ENCODE data around the gene CRYBB3. TPM values are rescaled to one million over a fixed set of nuclear protein-coding genes. Genes with fewer than 3 reads are reported as not detected.

CRYBB3 gene
- total RNA-seq, 1 donor from 2014 or later, result not detected

DNA sequence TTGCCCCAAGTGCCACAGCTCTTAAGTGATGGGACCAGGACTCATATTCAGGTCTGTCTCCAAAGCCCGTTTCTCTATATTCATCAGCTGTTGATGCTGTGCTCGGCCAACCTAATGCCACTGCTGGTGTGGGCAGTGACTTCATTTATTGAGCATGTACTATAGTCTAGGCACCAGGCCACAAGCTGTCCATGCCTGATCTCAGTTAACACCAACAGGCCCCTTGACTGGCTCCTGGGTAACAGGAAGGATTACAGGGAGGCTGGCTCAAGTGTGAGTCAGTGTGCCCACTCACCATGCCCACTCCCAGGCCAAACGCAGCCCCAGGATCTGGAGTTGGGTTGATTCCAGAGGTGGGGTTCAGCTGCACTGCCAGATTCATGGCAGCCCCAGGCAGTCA, 11.1 kb downstream of the CRYBB3 start:
- TF ChIP-seq, protein P1, sequence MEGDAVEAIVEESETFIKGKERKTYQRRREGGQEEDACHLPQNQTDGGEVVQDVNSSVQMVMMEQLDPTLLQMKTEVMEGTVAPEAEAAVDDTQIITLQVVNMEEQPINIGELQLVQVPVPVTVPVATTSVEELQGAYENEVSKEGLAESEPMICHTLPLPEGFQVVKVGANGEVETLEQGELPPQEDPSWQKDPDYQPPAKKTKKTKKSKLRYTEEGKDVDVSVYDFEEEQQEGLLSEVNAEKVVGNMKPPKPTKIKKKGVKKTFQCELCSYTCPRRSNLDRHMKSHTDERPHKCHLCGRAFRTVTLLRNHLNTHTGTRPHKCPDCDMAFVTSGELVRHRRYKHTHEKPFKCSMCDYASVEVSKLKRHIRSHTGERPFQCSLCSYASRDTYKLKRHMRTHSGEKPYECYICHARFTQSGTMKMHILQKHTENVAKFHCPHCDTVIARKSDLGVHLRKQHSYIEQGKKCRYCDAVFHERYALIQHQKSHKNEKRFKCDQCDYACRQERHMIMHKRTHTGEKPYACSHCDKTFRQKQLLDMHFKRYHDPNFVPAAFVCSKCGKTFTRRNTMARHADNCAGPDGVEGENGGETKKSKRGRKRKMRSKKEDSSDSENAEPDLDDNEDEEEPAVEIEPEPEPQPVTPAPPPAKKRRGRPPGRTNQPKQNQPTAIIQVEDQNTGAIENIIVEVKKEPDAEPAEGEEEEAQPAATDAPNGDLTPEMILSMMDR (IDR thresholded peaks at IDR 0.05), result no peak
- no peak overlapping the region for H3K27ac ChIP-seq
- no peaks in the 10 kb centered on the region for H3K9me3 ChIP-seq
- no peaks in the 10 kb centered on the region for H3K4me1 ChIP-seq
- intact Hi-C loops (cut with DNase I), result no loop called here
- DNase-seq (ENCODE audit: low spot score in 2 of 2), result no peak
- H3K27me3 ChIP-seq, result no peaks in the 10 kb centered on the region
- no peaks in the 10 kb centered on the region for H3K36me3 ChIP-seq
- H3K4me3 ChIP-seq, result no peak overlapping the region

- Histone ChIP-seq H3K4me1 (no peaks in the 10 kb centered on the region), H3K4me3 (no peak overlapping the region), H3K27me3 (no peaks in the 10 kb centered on the region), H3K36me3 (no peaks in the 10 kb centered on the region), H3K9me3 (no peaks in the 10 kb centered on the region), H3K27ac (no peak overlapping the region)
- TF ChIP-seq, protein P1 (IDR thresholded peaks at IDR 0.05), result no peak
- DNase-seq (ENCODE audit: low spot score in 2 of 2), result no peak
- intact Hi-C loops (cut with DNase I), result no loop called here
Measured at GRCh38 chr22:25212337-25212736, 12.7 kb downstream of the CRYBB3 start.

DNA sequence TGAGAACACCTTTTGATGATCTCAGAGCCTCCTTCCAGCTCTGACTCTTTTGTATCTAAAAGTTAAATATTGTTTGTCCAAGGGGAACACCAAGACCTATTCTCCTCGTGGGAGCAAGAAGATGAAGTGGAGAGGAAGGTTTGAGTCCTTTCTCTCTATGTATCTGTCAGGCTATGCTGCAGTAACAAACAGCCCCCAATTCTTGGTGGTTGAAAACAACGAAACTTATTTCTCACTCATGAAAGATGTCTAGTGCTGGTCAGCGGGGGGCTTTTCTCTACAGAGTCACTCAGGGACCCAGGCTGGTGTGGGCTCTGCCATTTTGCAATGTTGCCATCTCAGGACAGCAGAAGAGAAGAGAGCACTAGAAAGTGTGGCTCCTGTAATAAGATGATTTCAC, 13.6 kb downstream of the CRYBB3 start:
- Histone ChIP-seq H3K36me3 (no peaks in the 10 kb centered on the region), H3K4me3 (no peak overlapping the region), H3K9me3 (no peaks in the 10 kb centered on the region), H3K27me3 (no peaks in the 10 kb centered on the region), H3K27ac (no peak overlapping the region), H3K4me1 (no peaks in the 10 kb centered on the region)
- intact Hi-C loops (cut with DNase I), result no loop called here
- TF ChIP-seq, protein P1 (IDR thresholded peaks at IDR 0.05), result no peak
- DNase-seq (ENCODE audit: low spot score in 2 of 2), result no peak

GRCh38 chr22:25216230-25216629, 16.6 kb downstream of the CRYBB3 start:
- no peak overlapping the region for H3K4me3 ChIP-seq
- intact Hi-C loops (cut with DNase I), result no loop called here
- H3K36me3 ChIP-seq, result no peaks in the 10 kb centered on the region
- DNase-seq (ENCODE audit: low spot score in 2 of 2), result no peak
- H3K9me3 ChIP-seq, result no peaks in the 10 kb centered on the region
- H3K27me3 ChIP-seq, result no peaks in the 10 kb centered on the region
- H3K4me1 ChIP-seq, result no peaks in the 10 kb centered on the region
- TF ChIP-seq, protein P1 (IDR thresholded peaks at IDR 0.05), result no peak
- no peak overlapping the region for H3K27ac ChIP-seq

DNA sequence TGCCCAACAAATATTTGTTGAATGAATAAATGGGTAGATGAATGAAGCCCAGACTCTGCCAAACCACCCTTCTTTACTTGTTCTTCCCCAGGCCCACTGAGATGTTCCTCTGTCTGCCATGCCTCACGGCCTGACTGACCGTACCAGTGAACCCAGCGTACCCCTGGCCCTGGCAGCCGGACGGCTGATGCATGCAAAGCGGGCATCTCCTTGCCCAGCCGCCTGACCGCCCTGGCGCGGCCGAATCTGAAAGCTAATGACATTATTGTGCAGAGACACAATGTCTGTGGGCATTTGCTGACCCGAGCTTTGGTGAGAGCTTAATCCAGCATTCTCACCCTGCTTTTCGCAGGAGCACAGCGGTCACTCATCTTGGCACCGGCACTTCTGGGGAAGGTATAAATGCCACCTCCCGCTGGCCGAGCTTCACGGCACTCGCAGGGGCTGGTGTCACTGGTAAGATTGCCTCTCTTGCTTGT, 19.6 kb downstream of the CRYBB3 start, which contains the start of gene CRYBB2:
Gene CRYBB2 (plus strand): TSS at position 429 of the 479 bp plus-strand sequence. CDS start 1,791 bp downstream, outside the sequence.
- TF ChIP-seq, protein P1 (IDR thresholded peaks at IDR 0.05), result no peak
- no peaks in the 10 kb centered on the region for H3K36me3 ChIP-seq
- DNase-seq (ENCODE audit: low spot score in 2 of 2), result no peak
- no peaks in the 10 kb centered on the region for H3K27me3 ChIP-seq
- no peaks in the 10 kb centered on the region for H3K9me3 ChIP-seq
- intact Hi-C loops (cut with DNase I), result no loop called here
- H3K4me1 ChIP-seq, result no peaks in the 10 kb centered on the region
- no peak within 1 kb of the TSS for H3K27ac ChIP-seq
- no peak within 1 kb of the TSS for H3K4me3 ChIP-seq

GRCh38 chr22:25219948-25220442, 20.3 kb downstream of the CRYBB3 start:
- Histone ChIP-seq H3K4me3 (no peak overlapping the region), H3K36me3 (no peaks in the 10 kb centered on the region), H3K4me1 (no peaks in the 10 kb centered on the region), H3K27me3 (no peaks in the 10 kb centered on the region), H3K27ac (no peak overlapping the region), H3K9me3 (no peaks in the 10 kb centered on the region)
- no peak for DNase-seq (ENCODE audit: low spot score in 2 of 2)
- TF ChIP-seq, protein P1 (IDR thresholded peaks at IDR 0.05), result no peak
- intact Hi-C loops (cut with DNase I), result no loop called here
